Measurements from ENCODE around the gene SGCD.

The SGCD gene

DNA sequence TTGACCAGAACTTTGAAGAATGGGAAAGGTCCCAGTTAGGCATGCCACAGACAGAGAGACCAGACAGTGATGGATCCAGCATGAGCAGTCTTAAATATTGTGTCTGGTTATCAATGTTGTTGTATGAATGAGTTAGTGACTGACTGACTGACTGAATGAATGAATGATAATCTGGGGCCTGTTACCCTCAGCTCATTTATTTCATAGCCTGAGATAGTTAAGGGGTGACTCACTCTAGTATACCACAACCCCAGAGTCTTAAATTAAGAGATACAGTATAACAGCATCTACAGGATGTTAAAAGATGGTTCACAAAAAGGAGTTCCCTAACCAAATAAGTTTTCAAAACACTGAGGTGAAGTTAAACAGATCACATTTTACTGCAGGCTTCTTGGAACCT is 133.5 kb downstream of the SGCD start:
- no peak for DNase-seq (ENCODE audit: low spot score)

- DNase-seq (ENCODE audit: low spot score), result no peak
Measured at GRCh38 chr5:156466871-156467270, 139.9 kb downstream of the SGCD start.

DNA sequence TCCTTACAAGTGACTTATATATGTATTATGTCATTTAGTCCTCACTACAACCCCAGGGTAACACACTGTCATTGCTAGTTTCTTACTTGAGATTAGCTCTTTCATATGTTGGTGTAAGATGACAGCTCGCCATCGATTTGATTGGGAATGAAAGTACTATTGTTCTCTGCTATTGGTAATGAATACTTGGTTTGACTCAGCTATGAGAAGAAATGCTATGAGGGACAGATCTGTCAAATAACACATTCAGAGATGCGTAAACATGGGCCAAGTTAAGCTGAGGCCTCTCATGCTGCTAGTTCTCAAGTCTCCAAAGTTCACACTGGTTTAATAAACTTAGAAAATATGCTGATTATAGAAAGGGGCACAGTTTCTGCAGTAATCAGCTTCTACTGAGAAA is 142.7 kb downstream of the SGCD start:
- DNase-seq (ENCODE audit: low spot score), result no peak

GRCh38 chr5:156471893-156472292 is 144.9 kb downstream of the SGCD start:
- no peak for DNase-seq (ENCODE audit: low spot score)

GRCh38 chr5:156473269-156473908 is 146.4 kb downstream of the SGCD start:
- no peak for DNase-seq (ENCODE audit: low spot score)

DNA sequence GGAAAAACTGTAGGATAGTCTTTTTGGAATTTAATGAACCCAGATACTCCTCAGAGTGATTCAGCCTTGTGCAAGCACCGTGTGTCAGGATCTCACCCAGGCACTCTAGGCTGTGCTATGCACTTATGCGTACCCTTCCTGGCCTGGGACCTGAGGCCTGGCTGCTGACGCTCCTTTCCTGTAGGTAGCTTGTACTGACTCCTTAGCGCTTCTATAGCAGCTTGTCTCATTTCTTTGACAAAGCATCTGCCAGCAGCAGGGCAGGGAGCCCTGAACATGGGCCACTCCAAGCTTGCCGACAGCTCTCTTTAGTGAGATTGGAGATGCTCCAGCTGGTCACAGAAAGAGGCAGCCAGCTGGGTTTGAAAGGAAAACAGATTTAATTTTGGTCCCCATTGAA is 147.3 kb downstream of the SGCD start:
- DNase-seq (ENCODE audit: low spot score), result no peak

DNA sequence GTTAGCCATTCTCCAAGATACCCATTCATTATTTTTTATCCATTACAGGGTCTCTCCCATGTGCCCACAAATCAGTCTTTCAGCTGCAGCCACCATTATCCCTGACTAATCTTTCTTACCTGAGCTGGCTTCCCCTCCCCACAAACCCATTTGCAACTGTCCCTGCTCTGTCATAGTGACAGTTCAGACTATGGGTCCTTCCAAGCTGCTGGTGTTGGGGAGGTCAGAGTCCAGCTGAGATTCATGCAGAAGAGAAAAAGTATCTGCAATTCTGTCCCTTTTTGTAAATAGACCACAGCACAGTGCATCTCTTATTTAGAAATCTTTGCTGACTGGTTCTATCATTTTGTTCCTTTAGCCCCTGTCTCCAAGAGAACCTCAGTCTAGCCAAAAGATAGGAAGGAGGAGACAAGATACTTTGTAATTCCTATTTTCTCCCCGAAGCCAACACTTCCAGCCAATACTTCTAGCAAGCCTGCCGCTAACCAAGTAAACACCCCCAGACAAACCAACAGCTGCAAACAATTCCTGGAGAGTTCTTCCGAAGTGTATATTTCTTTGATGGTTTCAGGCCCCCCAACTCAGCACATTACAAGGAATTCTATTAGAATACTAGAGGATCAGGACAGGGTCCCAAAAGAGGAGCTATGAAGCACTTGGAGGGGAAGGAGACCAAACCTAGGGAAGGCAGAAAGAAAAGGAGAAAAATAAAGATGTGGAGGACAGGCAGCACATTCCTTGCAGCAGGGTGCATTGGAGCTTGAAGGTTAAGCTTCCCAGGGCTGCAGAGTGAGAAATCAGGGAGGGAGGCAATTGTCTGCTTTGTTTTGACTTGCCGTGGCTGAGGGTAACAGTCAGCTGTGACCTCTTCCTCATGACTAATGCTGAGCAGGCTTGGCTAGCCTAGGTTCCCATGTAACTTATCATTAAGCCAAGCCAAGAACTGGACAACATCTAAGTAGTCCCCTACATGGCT is 148.5 kb downstream of the SGCD start:
- DNase-seq (ENCODE audit: low spot score), result no peak

GRCh38 chr5:156476158-156476551 is 149.2 kb downstream of the SGCD start:
- DNase-seq (ENCODE audit: low spot score), result no peak

DNA sequence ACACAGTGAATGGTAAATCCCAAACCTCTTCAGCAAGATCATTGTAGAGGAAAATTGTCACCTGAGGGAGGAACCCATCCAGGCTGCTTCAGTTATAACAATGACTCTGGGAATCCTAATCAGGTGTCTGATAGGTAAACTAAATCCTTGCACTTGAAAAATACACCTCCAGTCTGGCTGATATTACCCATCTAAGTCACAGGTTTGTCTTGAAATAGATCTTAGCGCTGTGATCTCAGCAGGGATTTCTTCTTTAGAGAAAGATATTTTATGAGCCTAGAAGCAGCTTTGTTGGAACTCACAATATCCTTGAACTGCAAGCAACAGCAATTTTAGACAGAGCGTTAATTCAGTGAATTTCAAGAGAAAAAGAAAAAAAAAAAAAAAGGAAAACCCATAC is 149.7 kb downstream of the SGCD start:
- no peak for DNase-seq (ENCODE audit: low spot score)

GRCh38 chr5:156477196-156477595 is 150.2 kb downstream of the SGCD start:
- no peak for DNase-seq (ENCODE audit: low spot score)

- DNase-seq (ENCODE audit: low spot score), result no peak
Measured at GRCh38 chr5:156479849-156480248, 152.9 kb downstream of the SGCD start.

DNA sequence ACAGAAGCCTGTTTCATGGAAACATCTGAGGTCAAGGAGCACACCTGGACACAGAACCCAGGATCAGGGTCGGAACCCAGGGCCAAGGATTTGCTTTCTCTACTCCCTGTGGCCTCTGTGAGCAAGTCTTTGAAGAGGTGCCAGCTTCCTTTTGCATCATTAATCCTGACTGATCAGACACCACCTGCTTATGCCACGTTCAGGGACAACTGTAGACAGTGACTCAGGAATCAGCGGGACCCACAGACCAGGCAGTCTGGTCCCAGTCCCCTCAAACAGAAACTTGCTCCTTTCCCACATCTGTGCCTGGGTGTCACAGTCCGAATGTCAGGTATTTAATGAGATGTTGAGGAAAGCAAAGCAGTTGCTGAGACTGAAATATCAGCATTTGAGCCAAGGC is 154.8 kb downstream of the SGCD start:
- DNase-seq (ENCODE audit: low spot score), result no peak

DNA sequence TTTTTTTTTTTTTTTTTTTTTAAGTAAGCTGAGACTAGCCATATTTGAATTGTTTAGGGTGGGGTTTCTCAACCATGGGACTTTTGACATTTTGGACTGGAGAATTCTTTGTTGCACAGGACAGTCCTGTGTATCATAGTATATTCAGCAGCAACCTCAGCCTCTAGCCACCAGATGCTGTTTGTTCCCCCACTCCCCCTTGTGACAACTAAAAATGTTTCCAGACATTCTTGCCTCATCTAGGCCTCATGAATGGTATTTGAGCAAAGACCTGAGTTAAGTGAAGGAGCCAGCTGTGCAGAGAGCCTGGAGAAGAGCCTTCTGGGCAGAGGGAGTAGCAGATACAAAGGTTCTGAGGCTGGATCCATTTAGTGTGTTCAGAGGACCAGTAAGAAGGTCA is 155.9 kb downstream of the SGCD start:
- DNase-seq (ENCODE audit: low spot score), result no peak

DNA sequence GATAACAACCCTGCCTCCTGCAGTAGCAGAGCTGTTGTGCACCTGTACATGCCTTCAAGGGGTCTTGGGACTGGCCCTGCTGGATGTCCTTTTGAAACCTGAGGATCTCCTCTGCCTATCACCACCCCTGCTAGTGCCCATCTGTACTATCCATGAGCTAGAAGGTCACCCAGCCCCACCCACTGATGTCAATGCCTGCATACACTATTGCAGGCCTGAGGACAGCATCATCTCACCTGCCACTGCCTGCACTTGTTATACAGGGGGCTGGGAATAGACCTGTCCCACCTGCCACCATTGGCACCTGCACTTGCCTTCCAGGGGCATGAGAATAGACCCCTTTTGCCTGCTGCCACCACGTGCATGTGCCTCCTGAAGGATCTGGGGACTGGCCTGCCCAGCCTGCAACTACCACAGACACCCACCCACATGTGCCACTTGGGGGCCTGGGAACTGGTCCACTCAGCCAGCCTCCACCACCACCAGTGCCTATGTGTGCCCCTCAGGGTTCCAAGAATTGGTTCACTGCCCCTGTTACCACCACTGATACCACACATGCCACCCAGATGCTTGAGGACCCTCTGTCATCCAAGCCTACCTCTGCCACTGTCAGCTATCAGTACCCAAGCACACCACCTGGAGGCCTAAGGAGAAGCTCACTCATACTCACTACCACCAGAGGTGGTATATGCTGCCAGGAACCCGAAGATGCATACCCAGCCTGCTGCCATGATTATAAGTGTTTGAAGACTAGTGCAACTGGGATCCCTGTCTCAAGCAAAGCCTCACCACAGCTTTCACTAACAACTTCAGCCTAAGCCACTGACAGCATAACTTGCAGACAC is 159.7 kb downstream of the SGCD start:
- DNase-seq (ENCODE audit: low spot score), result no peak

DNA sequence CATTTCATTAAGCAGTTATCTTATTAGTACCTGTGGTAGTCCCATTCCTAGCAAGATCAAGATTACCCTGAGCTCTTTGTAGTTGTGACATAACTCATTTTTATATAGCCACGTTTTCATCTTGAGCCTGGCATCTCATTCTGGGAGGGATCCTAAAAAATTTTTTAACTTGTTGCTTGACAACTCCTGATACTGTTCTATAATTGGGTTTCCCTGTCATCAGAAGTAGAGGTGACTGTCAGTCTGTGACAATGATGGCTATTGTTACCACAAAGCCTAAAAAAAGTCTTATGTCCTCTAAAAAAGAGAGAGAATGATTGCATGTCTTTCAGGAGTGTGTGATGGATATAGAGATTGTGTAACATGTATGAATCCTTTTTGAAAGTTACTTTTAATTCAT is 164.8 kb downstream of the SGCD start:
- no peak for DNase-seq (ENCODE audit: low spot score)

GRCh38 chr5:156496291-156496690 is 169.3 kb downstream of the SGCD start:
- DNase-seq (ENCODE audit: low spot score), result no peak

DNA sequence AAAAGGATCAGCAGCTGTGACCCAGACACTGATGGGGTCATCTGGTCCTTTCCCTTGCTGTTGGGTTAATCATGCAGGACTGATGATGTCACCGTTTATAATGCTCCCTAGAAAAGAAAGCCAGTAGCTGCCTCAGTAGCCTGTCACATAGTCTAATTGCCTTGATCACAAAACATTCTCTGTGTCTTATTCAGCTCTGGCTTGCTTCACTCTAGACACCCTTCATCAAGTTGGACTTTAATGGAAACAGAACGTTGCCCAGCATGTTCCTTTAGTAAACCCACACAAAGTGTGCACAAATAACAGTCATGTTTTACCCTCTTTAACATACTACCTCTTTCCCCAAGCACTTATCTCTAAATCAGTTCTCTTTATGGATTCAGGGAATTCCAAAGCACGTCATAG is 170.8 kb downstream of the SGCD start:
- DNase-seq (ENCODE audit: low spot score), result no peak

- no peak for DNase-seq (ENCODE audit: low spot score)
Measured at GRCh38 chr5:156498226-156498980, 171.4 kb downstream of the SGCD start.

DNA sequence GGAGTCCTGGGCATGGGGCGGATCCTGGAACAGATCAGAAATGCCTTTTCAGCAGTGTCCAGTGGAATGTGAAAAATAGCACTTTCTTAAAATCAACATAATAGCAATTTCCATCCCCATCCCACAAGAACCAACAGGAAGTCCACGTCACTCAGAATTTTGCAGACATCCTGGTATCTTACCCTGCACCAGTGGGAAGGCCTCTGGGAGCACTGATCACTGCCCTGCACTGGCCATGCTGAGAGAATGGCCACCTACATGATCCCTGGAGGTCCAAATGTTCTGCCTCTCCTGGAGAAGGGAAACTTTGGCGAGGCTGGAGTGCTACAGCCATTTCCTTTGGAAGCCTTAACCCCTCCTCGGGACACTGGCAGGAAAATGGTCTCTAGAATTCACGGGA is 173.8 kb downstream of the SGCD start:
- DNase-seq (ENCODE audit: low spot score), result no peak

DNA sequence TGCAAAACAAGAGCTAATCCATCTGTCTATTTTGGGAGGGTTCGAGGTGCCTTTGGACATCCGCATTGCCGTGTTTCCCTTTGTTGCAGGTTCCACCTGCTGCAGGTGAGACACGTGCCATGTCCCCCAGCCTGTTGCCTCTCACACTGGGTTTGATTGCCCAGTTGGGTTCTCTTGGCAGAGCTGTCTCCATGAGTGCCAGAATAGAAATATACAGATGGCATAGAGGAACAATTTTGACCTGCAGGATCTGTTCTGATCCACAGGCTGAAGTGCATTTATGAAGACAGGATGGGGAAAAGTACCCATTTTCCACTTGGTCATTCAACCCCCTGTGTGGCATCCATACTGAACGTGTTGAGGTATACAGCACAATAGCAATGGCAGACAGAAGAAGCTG is 178.1 kb downstream of the SGCD start:
- DNase-seq (ENCODE audit: low spot score), result no peak

DNA sequence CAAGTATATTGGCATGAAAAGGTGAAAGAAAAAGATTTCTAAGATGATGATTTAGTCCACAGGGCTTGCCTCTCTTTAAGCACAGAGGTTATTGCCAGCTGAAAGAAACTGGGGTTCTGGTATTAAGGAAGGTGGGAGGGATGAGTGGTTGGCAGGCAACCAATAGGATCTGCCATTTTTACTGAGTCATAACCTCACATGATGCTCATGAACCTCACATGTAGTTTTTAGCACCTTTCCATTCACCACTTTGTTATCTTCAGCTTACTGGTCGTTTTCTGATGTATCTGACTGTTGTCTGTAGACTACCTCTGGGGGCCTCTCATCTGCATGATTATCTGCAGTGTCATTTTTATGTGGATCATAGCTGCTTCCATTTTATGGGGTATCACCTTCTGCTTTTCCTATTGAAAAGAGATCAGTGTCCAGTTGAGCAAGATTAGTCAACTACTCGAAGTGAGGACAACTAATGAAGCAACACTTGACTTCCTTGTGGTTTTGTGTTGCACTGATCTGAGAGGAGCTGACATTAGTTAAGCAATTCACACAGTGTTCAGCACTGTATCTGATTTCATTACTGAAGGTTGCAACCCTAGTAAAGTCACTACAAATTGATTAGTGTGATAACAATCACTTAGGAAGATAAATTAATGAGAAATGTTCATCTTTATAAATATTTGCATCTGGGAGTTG is 186.3 kb downstream of the SGCD start:
- DNase-seq (ENCODE audit: low spot score), result no peak
